ENCODE measurements around the gene CHMP5. TPM values are rescaled to one million over a fixed set of nuclear protein-coding genes. Genes with fewer than 3 reads are reported as not detected.
"Not testable (repeated sequence)": the region's sequence is repeated elsewhere in the genome, so short reads cannot be mapped to it uniquely, and the experiment has no call there.

Gene CHMP5
- total RNA-seq, 1 experiment from 2014 or later: 53.4 TPM

- Histone ChIP-seq H3K36me3 (ENCODE audit: insufficient read depth, low read length) (peaks cover 61% of the 10 kb centered on the region), H4K20me1 (ENCODE audit: insufficient read depth, low read depth, low read length) (0 out of 2 replicates have a peak, but pooled peaks cover 3% of the 10 kb centered on the region), H3K4me3 (ENCODE audit: low read length) (no peak overlapping the region), H2AFZ (ENCODE audit: low read length) (no peak overlapping the region), H3K9me3 (ENCODE audit: low read length) (no peaks in the 10 kb centered on the region), H3K9ac (ENCODE audit: low read length) (no peak overlapping the region), H3K9me2 (replicated peaks; ENCODE audit: insufficient read depth, low read length) (no peaks in the 10 kb centered on the region), H3K27me3 (ENCODE audit: low read length) (no peaks in the 10 kb centered on the region), H3K4me2 (ENCODE audit: low read depth, low read length, poor library complexity, severe bottlenecking) (no peak overlapping the region), H3K4me1 (ENCODE audit: low read length) (peaks cover 3% of the 10 kb centered on the region), H3K27ac (ENCODE audit: low read length) (no peak overlapping the region), H3K79me2 (ENCODE audit: low read length) (peaks cover 13% of the 10 kb centered on the region; the same call in 1 of the 2 replicates)
- DNase-seq: no peak
Measured at GRCh38 chr9:33315371-33315770, 50.5 kb downstream of the CHMP5 start.

GRCh38 chr9:33317136-33317535 is 52.3 kb downstream of the CHMP5 start:
- H3K9me3 ChIP-seq (ENCODE audit: low read length); H3K27me3 ChIP-seq (ENCODE audit: low read length); H3K9ac ChIP-seq (ENCODE audit: low read length); H3K27ac ChIP-seq (ENCODE audit: low read length); H3K9me2 ChIP-seq (replicated peaks; ENCODE audit: insufficient read depth, low read length); H3K4me1 ChIP-seq (ENCODE audit: low read length); H2AFZ ChIP-seq (ENCODE audit: low read length); H3K4me2 ChIP-seq (ENCODE audit: low read depth, low read length, poor library complexity, severe bottlenecking); DNase-seq; H3K4me3 ChIP-seq (ENCODE audit: low read length); H4K20me1 ChIP-seq (ENCODE audit: insufficient read depth, low read depth, low read length): not testable (repeated sequence)
- Histone ChIP-seq H3K36me3 (ENCODE audit: insufficient read depth, low read length) (peaks cover 60% of the 10 kb centered on the region), H3K79me2 (ENCODE audit: low read length) (peaks cover 16% of the 10 kb centered on the region; the same call in 1 of the 2 replicates)

- Histone ChIP-seq H3K4me2 (ENCODE audit: low read depth, low read length, poor library complexity, severe bottlenecking) (no peak overlapping the region), H3K79me2 (ENCODE audit: low read length) (peaks cover 16% of the 10 kb centered on the region; the same call in 1 of the 2 replicates), H3K4me3 (ENCODE audit: low read length) (no peak overlapping the region), H3K9me2 (replicated peaks; ENCODE audit: insufficient read depth, low read length) (no peaks in the 10 kb centered on the region), H3K27ac (ENCODE audit: low read length) (no peak overlapping the region), H3K9ac (ENCODE audit: low read length) (no peak overlapping the region), H3K4me1 (ENCODE audit: low read length) (no peaks in the 10 kb centered on the region), H3K9me3 (ENCODE audit: low read length) (no peaks in the 10 kb centered on the region), H3K27me3 (ENCODE audit: low read length) (no peaks in the 10 kb centered on the region), H4K20me1 (ENCODE audit: insufficient read depth, low read depth, low read length) (0 out of 2 replicates have a peak, but pooled peaks cover 3% of the 10 kb centered on the region), H3K36me3 (ENCODE audit: insufficient read depth, low read length) (peaks cover 60% of the 10 kb centered on the region), H2AFZ (ENCODE audit: low read length) (no peak overlapping the region)
- no peak for DNase-seq
Measured at GRCh38 chr9:33318225-33318624, 53.4 kb downstream of the CHMP5 start.

- Histone ChIP-seq H3K9ac (ENCODE audit: low read length) (no peak overlapping the region), H3K36me3 (ENCODE audit: insufficient read depth, low read length) (peaks cover 57% of the 10 kb centered on the region), H4K20me1 (ENCODE audit: insufficient read depth, low read depth, low read length) (0 out of 2 replicates have a peak, but pooled peaks cover 3% of the 10 kb centered on the region), H3K4me1 (ENCODE audit: low read length) (no peaks in the 10 kb centered on the region), H3K9me2 (replicated peaks; ENCODE audit: insufficient read depth, low read length) (no peaks in the 10 kb centered on the region), H3K9me3 (ENCODE audit: low read length) (no peaks in the 10 kb centered on the region), H3K27ac (ENCODE audit: low read length) (no peak overlapping the region), H3K27me3 (ENCODE audit: low read length) (no peaks in the 10 kb centered on the region), H2AFZ (ENCODE audit: low read length) (no peak overlapping the region), H3K4me3 (ENCODE audit: low read length) (no peak overlapping the region), H3K4me2 (ENCODE audit: low read depth, low read length, poor library complexity, severe bottlenecking) (no peak overlapping the region), H3K79me2 (ENCODE audit: low read length) (peaks cover 16% of the 10 kb centered on the region; the same call in 1 of the 2 replicates)
- no peak for DNase-seq
Measured at GRCh38 chr9:33318781-33319180, 53.9 kb downstream of the CHMP5 start.

- Histone ChIP-seq H3K9me3 (ENCODE audit: low read length) (no peaks in the 10 kb centered on the region), H3K36me3 (ENCODE audit: insufficient read depth, low read length) (peaks cover 59% of the 10 kb centered on the region), H3K27ac (ENCODE audit: low read length) (no peak overlapping the region), H3K4me3 (ENCODE audit: low read length) (no peak overlapping the region), H3K4me2 (ENCODE audit: low read depth, low read length, poor library complexity, severe bottlenecking) (no peak overlapping the region), H3K79me2 (ENCODE audit: low read length) (peaks cover 16% of the 10 kb centered on the region; the same call in 1 of the 2 replicates), H4K20me1 (ENCODE audit: insufficient read depth, low read depth, low read length) (0 out of 2 replicates have a peak, but pooled peaks cover 3% of the 10 kb centered on the region), H3K9me2 (replicated peaks; ENCODE audit: insufficient read depth, low read length) (no peaks in the 10 kb centered on the region), H3K27me3 (ENCODE audit: low read length) (no peaks in the 10 kb centered on the region), H2AFZ (ENCODE audit: low read length) (no peak overlapping the region), H3K4me1 (ENCODE audit: low read length) (no peaks in the 10 kb centered on the region), H3K9ac (ENCODE audit: low read length) (no peak overlapping the region)
- no peak for DNase-seq
Measured at GRCh38 chr9:33320230-33320567, 55.4 kb downstream of the CHMP5 start.

GRCh38 chr9:33320568-33321261 is 55.9 kb downstream of the CHMP5 start:
- Histone ChIP-seq H3K79me2 (ENCODE audit: low read length) (peaks cover 16% of the 10 kb centered on the region; the same call in 1 of the 2 replicates), H3K4me3 (ENCODE audit: low read length) (no peak overlapping the region), H3K27ac (ENCODE audit: low read length) (no peak overlapping the region), H3K36me3 (ENCODE audit: insufficient read depth, low read length) (peaks cover 59% of the 10 kb centered on the region), H3K9me2 (replicated peaks; ENCODE audit: insufficient read depth, low read length) (no peaks in the 10 kb centered on the region), H3K4me1 (ENCODE audit: low read length) (no peaks in the 10 kb centered on the region), H2AFZ (ENCODE audit: low read length) (no peak overlapping the region), H4K20me1 (ENCODE audit: insufficient read depth, low read depth, low read length) (0 out of 2 replicates have a peak, but pooled peaks cover 3% of the 10 kb centered on the region), H3K27me3 (ENCODE audit: low read length) (no peaks in the 10 kb centered on the region), H3K4me2 (ENCODE audit: low read depth, low read length, poor library complexity, severe bottlenecking) (no peak overlapping the region), H3K9me3 (ENCODE audit: low read length) (no peaks in the 10 kb centered on the region), H3K9ac (ENCODE audit: low read length) (no peak overlapping the region)
- no peak for DNase-seq

GRCh38 chr9:33329117-33329563 is 64.3 kb downstream of the CHMP5 start:
- Histone ChIP-seq H4K20me1 (ENCODE audit: insufficient read depth, low read depth, low read length) (no peaks in the 10 kb centered on the region), H3K79me2 (ENCODE audit: low read length) (no peaks in the 10 kb centered on the region), H2AFZ (ENCODE audit: low read length) (no peak overlapping the region), H3K27me3 (ENCODE audit: low read length) (no peaks in the 10 kb centered on the region), H3K9me3 (ENCODE audit: low read length) (no peaks in the 10 kb centered on the region), H3K9me2 (replicated peaks; ENCODE audit: insufficient read depth, low read length) (no peaks in the 10 kb centered on the region), H3K4me1 (ENCODE audit: low read length) (no peaks in the 10 kb centered on the region), H3K4me2 (ENCODE audit: low read depth, low read length, poor library complexity, severe bottlenecking) (no peak overlapping the region), H3K27ac (ENCODE audit: low read length) (no peak overlapping the region), H3K9ac (ENCODE audit: low read length) (no peak overlapping the region), H3K4me3 (ENCODE audit: low read length) (no peak overlapping the region), H3K36me3 (ENCODE audit: insufficient read depth, low read length) (peaks cover 53% of the 10 kb centered on the region)
- DNase-seq: no peak

GRCh38 chr9:33329979-33330378 is 65.1 kb downstream of the CHMP5 start:
- H3K9me3 ChIP-seq (ENCODE audit: low read length): no peaks in the 10 kb centered on the region
- H3K79me2 ChIP-seq (ENCODE audit: low read length): no peaks in the 10 kb centered on the region
- DNase-seq: no peak
- H3K4me1 ChIP-seq (ENCODE audit: low read length): no peaks in the 10 kb centered on the region
- no peaks in the 10 kb centered on the region for H3K27me3 ChIP-seq (ENCODE audit: low read length)
- H3K4me2 ChIP-seq (ENCODE audit: low read depth, low read length, poor library complexity, severe bottlenecking): no peak overlapping the region
- peaks cover 59% of the 10 kb centered on the region for H3K36me3 ChIP-seq (ENCODE audit: insufficient read depth, low read length)
- H3K4me3 ChIP-seq (ENCODE audit: low read length): no peak overlapping the region
- H3K9me2 ChIP-seq (replicated peaks; ENCODE audit: insufficient read depth, low read length): no peaks in the 10 kb centered on the region
- no peaks in the 10 kb centered on the region for H4K20me1 ChIP-seq (ENCODE audit: insufficient read depth, low read depth, low read length)
- no peak overlapping the region for H3K9ac ChIP-seq (ENCODE audit: low read length)
- no peak overlapping the region for H2AFZ ChIP-seq (ENCODE audit: low read length)
- no peak overlapping the region for H3K27ac ChIP-seq (ENCODE audit: low read length)

Measured in Karpas-422 (cell line).